Activated naive CD4-positive, alpha-beta T cell treated with anti-CD3 and anti-CD28 coated beads for 36 hours (primary cell): ENCODE data around the gene ZNF511. TPM values are rescaled to one million over a fixed set of nuclear protein-coding genes. Genes with fewer than 3 reads are reported as not detected.

Source experiments
- CTCF ChIA-PET: fragments of 350-600 bp; sonication (Branson Sonifier 250); formaldehyde crosslinking; loops from one replicate; lab custom pipeline; 2021; ENCODE audit warnings: antibody characterized with exemption; lab: Charles Lee
- DNase-seq: peaks from one replicate; pipeline ENCODE4 v3.0.0-alpha.2; 2020
- H3K27ac Mint-ChIP-seq: one replicate; pipeline ENCODE4 v1.8.0; 2021; ENCODE audit warnings: mild to moderate bottlenecking, mixed read lengths
- H3K27me3 Mint-ChIP-seq: one replicate; pipeline ENCODE4 v1.8.0; 2021; ENCODE audit warnings: low read depth, mixed read lengths
- H3K36me3 Mint-ChIP-seq: one replicate; pipeline ENCODE4 v1.8.0; 2021; ENCODE audit warnings: low read depth, mixed read lengths
- H3K4me1 Mint-ChIP-seq: one replicate; pipeline ENCODE4 v1.8.0; 2021; ENCODE audit warnings: low read depth, mixed read lengths
- H3K4me3 Mint-ChIP-seq: one replicate; pipeline ENCODE4 v1.8.0; 2021; ENCODE audit warnings: mild to moderate bottlenecking, moderate library complexity, mixed read lengths
- H3K9me3 Mint-ChIP-seq: one replicate; pipeline ENCODE4 v1.8.0; 2021; ENCODE audit warnings: mixed read lengths
- intact Hi-C: fragments of 100-400 bp; cut with micrococcal nuclease; formaldehyde crosslinking; loops from one replicate; pipeline ENCODE4 v1.15.1; 2023
- total RNA-seq, 2 experiments: library from RNA; stranded (reverse); gene quantifications; one replicate each; pipeline ENCODE4 v1.2.3, GENCODE V29; 2021

Gene ZNF511
- total RNA-seq, 2 experiments from 2014 or later, result 37.1 to 39.4 TPM

GRCh38 chr10:133299224-133299623, 9.5 kb upstream of the ZNF511 start:
- no peak for DNase-seq
- CTCF ChIA-PET, result interaction anchor here (1.2 kb wide), 2 partner anchors 16 to 30 kb away, joined by 3 to 5 read pairs; no protein-coding TSS in a partner anchor
- Mint-ChIP-seq H3K36me3 (peaks cover 23% of the 10 kb centered on the region), H3K27me3 (no peaks in the 10 kb centered on the region), H3K9me3 (no peaks in the 10 kb centered on the region), H3K27ac (no peak overlapping the region), H3K4me3 (no peak overlapping the region), H3K4me1 (peaks cover 2% of the 10 kb centered on the region)
- intact Hi-C loops, result no loop called here

- Mint-ChIP-seq H3K4me1 (peaks cover 5% of the 10 kb centered on the region), H3K27ac (no peak overlapping the region), H3K36me3 (peaks cover 20% of the 10 kb centered on the region), H3K9me3 (no peaks in the 10 kb centered on the region), H3K4me3 (no peak overlapping the region), H3K27me3 (no peaks in the 10 kb centered on the region)
- no peak for DNase-seq
- CTCF ChIA-PET, result interaction anchor here (0.7 to 1.2 kb wide), 2 partner anchors 15 to 30 kb away, joined by 3 to 5 read pairs; no protein-coding TSS in a partner anchor
- intact Hi-C loops, result loop anchor here (10.0 kb wide), 1 partner anchor 395 kb away; no protein-coding TSS in a partner anchor
Observed at GRCh38 chr10:133299738-133300137, 9.0 kb upstream of the ZNF511 start.

- no peak overlapping the region for H3K27ac Mint-ChIP-seq
- CTCF ChIA-PET, result interaction anchor here (2.9 kb wide), 1 partner anchor 13 kb away, joined by 8 read pairs; no protein-coding TSS in a partner anchor
- intact Hi-C loops, result loop anchor here (10.0 kb wide), 1 partner anchor 397 kb away; no protein-coding TSS in a partner anchor
Observed at GRCh38 chr10:133302230-133302629, 6.5 kb upstream of the ZNF511 start.

GRCh38 chr10:133303206-133303605, 5.5 kb upstream of the ZNF511 start:
- H3K4me3 Mint-ChIP-seq, result no peak overlapping the region
- intact Hi-C loops, result loop anchor here (10.0 kb wide), 1 partner anchor 398 kb away; no protein-coding TSS in a partner anchor
- H3K4me1 Mint-ChIP-seq, result peaks cover 26% of the 10 kb centered on the region
- CTCF ChIA-PET, result interaction anchor here (1.4 to 2.9 kb wide), 2 partner anchors 12 to 27 kb away, joined by 3 to 8 read pairs; no protein-coding TSS in a partner anchor
- DNase-seq, result no peak
- H3K9me3 Mint-ChIP-seq, result no peaks in the 10 kb centered on the region
- no peaks in the 10 kb centered on the region for H3K27me3 Mint-ChIP-seq
- H3K27ac Mint-ChIP-seq, result no peak overlapping the region
- peaks cover 24% of the 10 kb centered on the region for H3K36me3 Mint-ChIP-seq

More at GRCh38 chr10:133302230-133302629, 6.5 kb upstream of the ZNF511 start:
- H3K27me3 Mint-ChIP-seq, result no peaks in the 10 kb centered on the region
- no peak overlapping the region for H3K4me3 Mint-ChIP-seq
- no peak for DNase-seq
- peaks cover 19% of the 10 kb centered on the region for H3K4me1 Mint-ChIP-seq
- peaks cover 23% of the 10 kb centered on the region for H3K36me3 Mint-ChIP-seq
- no peaks in the 10 kb centered on the region for H3K9me3 Mint-ChIP-seq

- Mint-ChIP-seq H3K36me3 (peaks cover 18% of the 10 kb centered on the region), H3K4me1 (peaks cover 26% of the 10 kb centered on the region), H3K27ac (no peak overlapping the region), H3K27me3 (no peaks in the 10 kb centered on the region), H3K9me3 (no peaks in the 10 kb centered on the region), H3K4me3 (no peak overlapping the region)
- CTCF ChIA-PET, result interaction anchor here (1.3 kb wide), 1 partner anchor 21 kb away, joined by 3 read pairs; no protein-coding TSS in a partner anchor
- intact Hi-C loops, result loop anchor here (10.0 kb wide), 1 partner anchor 401 kb away; no protein-coding TSS in a partner anchor
- no peak for DNase-seq
Observed at GRCh38 chr10:133306097-133306476, 2.6 kb upstream of the ZNF511 start.

GRCh38 chr10:133306941-133307379, 1.8 kb upstream of the ZNF511 start:
- peaks cover 26% of the 10 kb centered on the region for H3K4me1 Mint-ChIP-seq
- H3K27ac Mint-ChIP-seq, result peak overlapping the region; percentile 98
- peak overlapping the region; percentile 98 for H3K4me3 Mint-ChIP-seq
- no peaks in the 10 kb centered on the region for H3K9me3 Mint-ChIP-seq
- CTCF ChIA-PET, result interaction anchor here (0.9 to 2.1 kb wide), 15 partner anchors 11 to 402 kb away, joined by 3 to 12 read pairs (median 4); partner anchors contain the start of gene ADAM8
- H3K36me3 Mint-ChIP-seq, result peaks cover 20% of the 10 kb centered on the region
- DNase-seq, result no peak
- H3K27me3 Mint-ChIP-seq, result no peaks in the 10 kb centered on the region
- intact Hi-C loops, result loop anchor here (10.0 kb wide), 1 partner anchor 402 kb away; no protein-coding TSS in a partner anchor

- Mint-ChIP-seq H3K9me3 (no peaks in the 10 kb centered on the region), H3K27me3 (no peaks in the 10 kb centered on the region), H3K36me3 (peaks cover 16% of the 10 kb centered on the region), H3K4me1 (peaks cover 26% of the 10 kb centered on the region), H3K4me3 (peak overlapping the region; percentile 98), H3K27ac (peak overlapping the region; percentile 98)
- CTCF ChIA-PET, result interaction anchor here (0.6 to 2.1 kb wide), 20 partner anchors 10 to 403 kb away, joined by 3 to 12 read pairs (median 4); partner anchors contain the start of gene ADAM8
- intact Hi-C loops, result loop anchor here (1.0 to 10.0 kb wide), 5 partner anchors 49 to 403 kb away; partner anchors contain the start of gene PAOX
- DNase-seq, result peak; percentile 95
Observed at GRCh38 chr10:133307776-133308420, 816 bp upstream of the ZNF511 start.

- no peaks in the 10 kb centered on the region for H3K27me3 Mint-ChIP-seq
- peaks cover 24% of the 10 kb centered on the region for H3K4me1 Mint-ChIP-seq
- CTCF ChIA-PET, result no interaction called here
- H3K36me3 Mint-ChIP-seq, result peaks cover 16% of the 10 kb centered on the region
- peak; percentile 95 for DNase-seq
- intact Hi-C loops, result loop anchor here (1.0 to 10.0 kb wide), 4 partner anchors 34 to 404 kb away; partner anchors contain the start of gene PAOX
- H3K4me3 Mint-ChIP-seq, result peak overlapping the region; percentile 65
- peak overlapping the region; percentile 71 for H3K27ac Mint-ChIP-seq
- H3K9me3 Mint-ChIP-seq, result no peaks in the 10 kb centered on the region
Observed at GRCh38 chr10:133309100-133309719, 496 bp downstream of the ZNF511 start.

GRCh38 chr10:133309720-133310398, 1.1 kb downstream of the ZNF511 start:
- Mint-ChIP-seq H3K4me3 (peak overlapping the region; percentile 65), H3K27me3 (no peaks in the 10 kb centered on the region), H3K4me1 (peaks cover 21% of the 10 kb centered on the region), H3K9me3 (no peaks in the 10 kb centered on the region), H3K36me3 (peaks cover 16% of the 10 kb centered on the region), H3K27ac (peak overlapping the region; percentile 46)
- DNase-seq, result no peak
- intact Hi-C loops, result loop anchor here (1.0 to 10.0 kb wide), 5 partner anchors 35 to 405 kb away; partner anchors contain the start of gene PAOX
- CTCF ChIA-PET, result interaction anchor here (0.9 kb wide), 1 partner anchor 19 kb away, joined by 4 read pairs; no protein-coding TSS in a partner anchor

GRCh38 chr10:133310399-133310755, 1.7 kb downstream of the ZNF511 start:
- Mint-ChIP-seq H3K27ac (no peak overlapping the region), H3K27me3 (no peaks in the 10 kb centered on the region), H3K4me1 (peaks cover 16% of the 10 kb centered on the region), H3K36me3 (peaks cover 12% of the 10 kb centered on the region), H3K4me3 (no peak overlapping the region), H3K9me3 (no peaks in the 10 kb centered on the region)
- no peak for DNase-seq
- CTCF ChIA-PET, result interaction anchor here (0.9 kb wide), 1 partner anchor 19 kb away, joined by 4 read pairs; no protein-coding TSS in a partner anchor
- intact Hi-C loops, result loop anchor here (5.0 kb wide), 1 partner anchor 297 kb away; no protein-coding TSS in a partner anchor

- CTCF ChIA-PET, result interaction anchor here (0.9 kb wide), 1 partner anchor 18 kb away, joined by 4 read pairs; no protein-coding TSS in a partner anchor
Observed at GRCh38 chr10:133310789-133311188, 2.1 kb downstream of the ZNF511 start.

More at GRCh38 chr10:133310789-133311188, 2.1 kb downstream of the ZNF511 start:
- intact Hi-C loops, result loop anchor here (5.0 kb wide), 1 partner anchor 297 kb away; no protein-coding TSS in a partner anchor
- Mint-ChIP-seq H3K36me3 (peaks cover 10% of the 10 kb centered on the region), H3K4me3 (no peak overlapping the region), H3K4me1 (peaks cover 15% of the 10 kb centered on the region), H3K27ac (no peak overlapping the region), H3K27me3 (no peaks in the 10 kb centered on the region), H3K9me3 (no peaks in the 10 kb centered on the region)
- DNase-seq, result no peak
